HepG2 (cell line): ENCODE measurements around the gene DMTF1. TPM values are rescaled to one million over a fixed set of nuclear protein-coding genes. Genes with fewer than 3 reads are reported as not detected.

ENCODE experiments used
- KIAA2018 ChIP-seq: sonication (generic); formaldehyde crosslinking; IDR thresholded peaks from 2 replicates; pipeline ENCODE4 v1.5.0; 2020; ENCODE audit warnings: mild to moderate bottlenecking, missing genetic modification reagents, borderline replicate concordance
- ZNF138 ChIP-seq: sonication (generic); formaldehyde crosslinking; IDR thresholded peaks from 2 replicates; pipeline ENCODE4 v1.5.0; 2020; ENCODE audit warnings: mild to moderate bottlenecking, low read depth, missing genetic modification reagents
- ZNF574 ChIP-seq: sonication (generic); formaldehyde crosslinking; IDR thresholded peaks from 2 replicates; pipeline ENCODE4 v1.4.0; 2020; ENCODE audit warnings: missing genetic modification reagents
- polyA plus RNA-seq, 8 experiments: library from polyadenylated mRNA; depleted of rRNA in 3 of 8; stranded (reverse) in 7 of 8; unstranded in 1 of 8; fragments of >200 nt; fragmentation: Illumina TruSeq in 4 of 8; extraction: Trizol in 4 of 8; gene quantifications; 2 replicates each; pipeline versions ENCODE4 v1.2.1 to v1.2.3, GENCODE V29; 2011 to 2016; ENCODE audit warnings: low read depth in 4 of 8, missing spikeins in 1 of 8, mixed read lengths in 1 of 8; ENCODE audit not compliant: insufficient read depth in 1 of 8
- total RNA-seq, 5 experiments: library from RNA; depleted of rRNA; stranded (reverse); fragments of >200 nt; fragmentation: Illumina TruSeq; extraction: Trizol; gene quantifications; 2 replicates each; pipeline ENCODE4 v1.2.3, GENCODE V29; 2016; ENCODE audit warnings: low read depth in 1 of 5

Gene DMTF1
- total and polyA plus RNA-seq, 2 of the 13 experiments (the other 11 are each of a cell fraction or from before 2014, with no cell fraction given) = 45.8 to 132 TPM

DNA sequence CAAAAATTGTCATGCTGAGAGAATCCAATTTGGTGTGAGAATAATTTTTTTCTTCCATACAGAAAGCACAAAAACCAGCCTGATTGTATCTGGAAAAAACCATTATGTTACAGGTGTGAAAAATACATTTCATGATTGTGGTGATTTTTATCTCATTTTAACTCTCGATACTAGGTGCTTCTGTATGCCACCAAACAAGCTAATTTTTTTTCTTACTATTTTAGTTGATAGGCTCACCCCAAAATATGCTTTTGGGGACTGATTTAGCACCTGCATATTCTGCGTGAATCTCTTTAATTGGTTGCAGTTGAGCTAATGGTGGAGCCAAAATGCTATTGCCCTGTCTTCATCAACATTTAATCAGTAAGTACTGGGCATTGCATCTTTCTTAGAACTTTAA is 1.9 kb downstream of the DMTF1 start (continued):
- no peak for TF ChIP-seq ZNF574 (CRISPR knock-in tag)
- TF ChIP-seq ZNF138 (CRISPR knock-in tag) = no peak
- no peak for TF ChIP-seq KIAA2018
